Measurements from ENCODE around the gene NEK2. TPM values are rescaled to one million over a fixed set of nuclear protein-coding genes. Genes with fewer than 3 reads are reported as not detected.

The NEK2 gene
- total RNA-seq, 1 donor from 2014 or later = 4.4 TPM

- Mint-ChIP-seq H3K36me3 (ENCODE audit: unreplicated experiment) (no peaks in the 10 kb centered on the region), H3K27ac (ENCODE audit: unreplicated experiment) (no peak overlapping the region), H3K4me1 (ENCODE audit: unreplicated experiment) (peaks cover 1% of the 10 kb centered on the region), H3K27me3 (ENCODE audit: unreplicated experiment) (no peaks in the 10 kb centered on the region), H3K9me3 (ENCODE audit: unreplicated experiment) (no peaks in the 10 kb centered on the region), H3K4me3 (ENCODE audit: unreplicated experiment) (no peak overlapping the region)
- DNase-seq (ENCODE audit: extremely low spot score, unreplicated experiment) = no peak
- no peak for TF ChIP-seq CTCF (IDR thresholded peaks at IDR 0.05)
These were observed 50.4 kb downstream of the NEK2 start for GRCh38 chr1:211625040-211625439.

GRCh38 chr1:211623515-211623914, 51.9 kb downstream of the NEK2 start:
- no peaks in the 10 kb centered on the region for H3K9me3 Mint-ChIP-seq (ENCODE audit: unreplicated experiment)
- H3K4me1 Mint-ChIP-seq (ENCODE audit: unreplicated experiment) = no peaks in the 10 kb centered on the region
- no peak overlapping the region for H3K4me3 Mint-ChIP-seq (ENCODE audit: unreplicated experiment)
- TF ChIP-seq CTCF (IDR thresholded peaks at IDR 0.05) = no peak
- H3K27me3 Mint-ChIP-seq (ENCODE audit: unreplicated experiment) = no peaks in the 10 kb centered on the region
- H3K36me3 Mint-ChIP-seq (ENCODE audit: unreplicated experiment) = no peaks in the 10 kb centered on the region
- no peak overlapping the region for H3K27ac Mint-ChIP-seq (ENCODE audit: unreplicated experiment)
- DNase-seq (ENCODE audit: extremely low spot score, unreplicated experiment) = no peak

- Mint-ChIP-seq H3K4me3 (ENCODE audit: unreplicated experiment) (no peak overlapping the region), H3K9me3 (ENCODE audit: unreplicated experiment) (no peaks in the 10 kb centered on the region), H3K27me3 (ENCODE audit: unreplicated experiment) (no peaks in the 10 kb centered on the region), H3K4me1 (ENCODE audit: unreplicated experiment) (no peaks in the 10 kb centered on the region), H3K27ac (ENCODE audit: unreplicated experiment) (no peak overlapping the region), H3K36me3 (ENCODE audit: unreplicated experiment) (no peaks in the 10 kb centered on the region)
- no peak for DNase-seq (ENCODE audit: extremely low spot score, unreplicated experiment)
- no peak for TF ChIP-seq CTCF (IDR thresholded peaks at IDR 0.05)
These were observed 53.8 kb downstream of the NEK2 start for GRCh38 chr1:211621447-211622198.

GRCh38 chr1:211620097-211620496, 55.3 kb downstream of the NEK2 start:
- H3K36me3 Mint-ChIP-seq (ENCODE audit: unreplicated experiment) = no peaks in the 10 kb centered on the region
- H3K9me3 Mint-ChIP-seq (ENCODE audit: unreplicated experiment) = no peaks in the 10 kb centered on the region
- H3K27ac Mint-ChIP-seq (ENCODE audit: unreplicated experiment) = no peak overlapping the region
- H3K4me3 Mint-ChIP-seq (ENCODE audit: unreplicated experiment) = no peak overlapping the region
- no peak for TF ChIP-seq CTCF (IDR thresholded peaks at IDR 0.05)
- no peaks in the 10 kb centered on the region for H3K4me1 Mint-ChIP-seq (ENCODE audit: unreplicated experiment)
- no peaks in the 10 kb centered on the region for H3K27me3 Mint-ChIP-seq (ENCODE audit: unreplicated experiment)
- no peak for DNase-seq (ENCODE audit: extremely low spot score, unreplicated experiment)

- DNase-seq (ENCODE audit: extremely low spot score, unreplicated experiment) = no peak
- no peaks in the 10 kb centered on the region for H3K27me3 Mint-ChIP-seq (ENCODE audit: unreplicated experiment)
- H3K4me3 Mint-ChIP-seq (ENCODE audit: unreplicated experiment) = no peak overlapping the region
- H3K4me1 Mint-ChIP-seq (ENCODE audit: unreplicated experiment) = no peaks in the 10 kb centered on the region
- H3K9me3 Mint-ChIP-seq (ENCODE audit: unreplicated experiment) = no peaks in the 10 kb centered on the region
- no peak for TF ChIP-seq CTCF (IDR thresholded peaks at IDR 0.05)
- no peak overlapping the region for H3K27ac Mint-ChIP-seq (ENCODE audit: unreplicated experiment)
- H3K36me3 Mint-ChIP-seq (ENCODE audit: unreplicated experiment) = no peaks in the 10 kb centered on the region
These were observed 56.1 kb downstream of the NEK2 start for GRCh38 chr1:211619033-211619996.

All from osteocyte (in vitro differentiated cells).